G401.6 (cell line): ENCODE results near the gene VWA2.

ENCODE experiments used
- FAIRE-seq: peaks from 2 replicates; lab custom pipeline; 2012; peaks lifted over from hg19 to GRCh38; lab: Jason Lieb, UNC

Gene VWA2, protein sequence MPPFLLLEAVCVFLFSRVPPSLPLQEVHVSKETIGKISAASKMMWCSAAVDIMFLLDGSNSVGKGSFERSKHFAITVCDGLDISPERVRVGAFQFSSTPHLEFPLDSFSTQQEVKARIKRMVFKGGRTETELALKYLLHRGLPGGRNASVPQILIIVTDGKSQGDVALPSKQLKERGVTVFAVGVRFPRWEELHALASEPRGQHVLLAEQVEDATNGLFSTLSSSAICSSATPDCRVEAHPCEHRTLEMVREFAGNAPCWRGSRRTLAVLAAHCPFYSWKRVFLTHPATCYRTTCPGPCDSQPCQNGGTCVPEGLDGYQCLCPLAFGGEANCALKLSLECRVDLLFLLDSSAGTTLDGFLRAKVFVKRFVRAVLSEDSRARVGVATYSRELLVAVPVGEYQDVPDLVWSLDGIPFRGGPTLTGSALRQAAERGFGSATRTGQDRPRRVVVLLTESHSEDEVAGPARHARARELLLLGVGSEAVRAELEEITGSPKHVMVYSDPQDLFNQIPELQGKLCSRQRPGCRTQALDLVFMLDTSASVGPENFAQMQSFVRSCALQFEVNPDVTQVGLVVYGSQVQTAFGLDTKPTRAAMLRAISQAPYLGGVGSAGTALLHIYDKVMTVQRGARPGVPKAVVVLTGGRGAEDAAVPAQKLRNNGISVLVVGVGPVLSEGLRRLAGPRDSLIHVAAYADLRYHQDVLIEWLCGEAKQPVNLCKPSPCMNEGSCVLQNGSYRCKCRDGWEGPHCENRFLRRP

DNA sequence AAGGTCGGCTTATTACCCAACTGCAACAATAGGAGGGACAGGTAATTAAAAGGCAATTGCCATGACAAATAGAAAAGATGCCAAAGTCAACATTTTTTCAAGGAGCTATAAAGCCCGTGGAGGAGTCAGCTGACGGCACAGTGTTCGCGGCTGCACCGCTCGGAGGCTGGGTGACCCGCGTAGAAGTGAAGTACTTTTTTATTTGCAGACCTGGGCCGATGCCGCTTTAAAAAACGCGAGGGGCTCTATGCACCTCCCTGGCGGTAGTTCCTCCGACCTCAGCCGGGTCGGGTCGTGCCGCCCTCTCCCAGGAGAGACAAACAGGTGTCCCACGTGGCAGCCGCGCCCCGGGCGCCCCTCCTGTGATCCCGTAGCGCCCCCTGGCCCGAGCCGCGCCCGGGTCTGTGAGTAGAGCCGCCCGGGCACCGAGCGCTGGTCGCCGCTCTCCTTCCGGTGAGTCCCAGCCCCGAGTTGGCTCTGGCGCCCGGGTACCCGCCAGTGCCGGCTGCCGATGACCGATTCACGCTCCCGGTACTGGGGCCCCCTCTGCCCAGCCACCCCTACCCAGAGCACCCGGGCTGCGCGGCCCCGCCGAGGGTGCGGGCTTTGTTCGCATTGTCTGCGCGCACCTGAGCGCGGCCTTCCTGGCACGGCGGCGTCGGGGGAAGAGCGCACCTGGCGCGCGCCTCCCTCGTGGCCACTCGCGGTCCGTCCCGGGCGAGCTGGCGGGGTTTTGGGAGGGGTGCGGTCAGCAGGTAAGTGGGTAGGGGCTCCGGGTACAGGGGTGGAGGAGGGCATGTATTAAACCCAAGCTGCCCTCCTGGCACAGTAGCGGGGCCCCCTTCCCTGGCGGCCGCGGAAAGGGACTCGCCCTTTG is at the start of gene VWA2:
TSS of gene VWA2 (plus strand) at position 138 of the 877 bp plus-strand sequence. CDS start 9,460 bp downstream, outside the sequence.
- FAIRE-seq: no peak

DNA sequence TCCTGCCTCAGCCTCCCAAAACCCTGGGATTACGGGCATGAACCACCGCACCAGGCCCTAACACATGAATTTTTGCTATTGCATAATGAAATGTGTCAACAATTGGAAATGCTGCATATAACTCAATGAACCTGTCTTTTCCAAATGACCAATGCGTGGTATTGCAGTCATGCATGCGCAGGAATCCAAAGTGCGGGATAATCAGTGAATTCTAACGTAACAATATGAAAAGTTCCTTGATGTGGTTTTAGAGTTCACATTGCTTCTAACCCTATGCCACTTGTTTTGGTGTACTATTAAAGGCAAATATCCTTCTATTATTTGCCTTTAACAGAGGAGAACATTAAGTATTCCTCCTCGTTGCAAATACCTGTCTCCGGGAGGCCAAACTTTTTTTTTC is 49.4 kb upstream of the VWA2 start:
- FAIRE-seq: no peak

DNA sequence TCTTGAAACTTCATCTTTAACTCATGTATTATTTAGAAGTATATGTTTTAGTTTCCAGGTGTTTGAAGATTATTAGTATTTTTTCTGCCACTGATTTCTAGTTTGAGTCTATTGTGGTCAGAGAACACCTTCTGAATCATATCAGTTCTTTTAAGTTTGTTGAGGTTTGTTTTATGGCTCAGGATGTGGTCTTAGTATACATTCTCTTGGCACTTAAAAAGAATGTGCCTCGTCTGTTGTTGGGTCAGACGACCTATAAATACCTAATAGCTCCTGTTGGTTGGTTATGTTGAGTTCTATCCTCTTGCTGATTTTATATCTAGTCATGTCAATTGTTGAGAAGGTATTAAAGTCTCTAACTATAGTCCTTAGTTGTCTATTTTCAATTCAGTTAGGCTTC is 44.0 kb upstream of the VWA2 start:
- no peak for FAIRE-seq

DNA sequence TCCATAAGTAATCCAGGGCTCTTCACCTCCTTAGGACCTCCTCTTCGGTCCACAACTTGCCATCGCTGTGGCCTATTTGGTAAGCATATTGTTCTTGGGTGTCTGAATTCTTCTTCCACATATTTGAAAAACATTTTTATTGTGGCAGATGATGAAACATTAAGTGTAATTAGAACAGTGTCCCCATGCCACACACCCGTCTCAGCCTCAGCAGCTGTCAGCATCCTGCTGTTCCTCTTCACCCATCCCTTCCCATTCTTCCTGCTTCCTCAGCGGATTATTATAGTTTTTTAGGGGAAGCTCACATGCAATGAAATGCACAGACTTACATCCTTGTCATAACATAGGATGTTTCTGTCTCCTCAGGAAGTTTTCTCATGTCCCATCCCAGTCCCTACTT is 39.8 kb upstream of the VWA2 start:
- no peak for FAIRE-seq

DNA sequence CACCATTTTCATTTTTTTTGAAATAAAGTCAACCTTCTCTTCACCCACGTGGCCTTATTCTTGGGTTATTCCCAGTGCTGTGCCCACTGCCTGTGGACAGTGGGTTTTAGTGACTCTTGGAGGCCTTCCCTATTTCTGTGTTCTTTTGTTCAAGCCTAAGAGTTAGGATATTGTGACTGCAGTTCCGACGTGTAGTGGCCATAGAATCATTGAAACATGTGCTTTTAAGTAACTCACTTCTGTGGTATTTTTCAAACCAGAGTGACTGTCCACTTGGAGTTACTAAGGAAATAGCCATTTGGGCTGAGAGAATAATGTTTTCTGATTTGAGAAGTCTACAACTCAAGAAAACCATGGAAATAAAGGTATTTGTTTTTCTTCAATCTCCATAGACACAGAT is 36.2 kb upstream of the VWA2 start:
- no peak for FAIRE-seq

DNA sequence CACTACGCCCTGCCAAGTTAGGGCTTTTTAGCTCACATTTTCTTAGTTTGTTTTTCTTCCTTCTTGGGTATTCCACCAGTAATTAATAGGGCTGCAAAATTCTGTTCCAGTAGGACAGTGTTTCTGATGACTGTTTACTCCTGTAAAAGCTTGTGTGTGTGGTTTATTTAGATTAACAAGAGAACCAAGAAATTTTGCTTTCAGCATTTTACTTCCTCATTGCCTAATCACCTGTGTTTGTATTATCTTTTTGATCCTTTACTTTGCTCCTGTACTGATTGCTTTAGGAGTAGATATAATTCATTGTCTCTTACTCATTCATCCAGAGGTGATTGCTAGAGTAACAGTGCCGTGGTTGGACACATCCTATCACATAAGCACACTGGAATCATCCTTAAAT is 32.2 kb upstream of the VWA2 start:
- FAIRE-seq: no peak

DNA sequence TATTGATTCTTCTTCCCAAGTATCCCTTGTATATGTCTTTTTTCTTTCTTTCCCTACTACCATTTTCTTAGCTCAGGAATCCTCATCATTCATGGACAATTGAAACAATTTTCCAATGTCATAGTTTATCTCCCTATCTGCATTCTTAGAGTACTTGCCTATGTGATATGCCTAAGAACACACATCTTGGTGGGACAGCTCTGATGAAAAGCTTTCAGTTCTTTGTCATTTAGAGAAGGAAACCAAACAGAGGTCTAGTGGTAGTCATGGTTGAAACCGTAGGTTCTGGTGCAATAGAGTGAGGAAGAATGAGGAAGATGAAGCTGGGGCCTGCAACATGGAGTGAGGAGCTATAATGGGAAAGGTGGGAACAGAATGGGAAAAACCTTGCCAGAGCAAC is 31.7 kb upstream of the VWA2 start:
- FAIRE-seq: no peak

DNA sequence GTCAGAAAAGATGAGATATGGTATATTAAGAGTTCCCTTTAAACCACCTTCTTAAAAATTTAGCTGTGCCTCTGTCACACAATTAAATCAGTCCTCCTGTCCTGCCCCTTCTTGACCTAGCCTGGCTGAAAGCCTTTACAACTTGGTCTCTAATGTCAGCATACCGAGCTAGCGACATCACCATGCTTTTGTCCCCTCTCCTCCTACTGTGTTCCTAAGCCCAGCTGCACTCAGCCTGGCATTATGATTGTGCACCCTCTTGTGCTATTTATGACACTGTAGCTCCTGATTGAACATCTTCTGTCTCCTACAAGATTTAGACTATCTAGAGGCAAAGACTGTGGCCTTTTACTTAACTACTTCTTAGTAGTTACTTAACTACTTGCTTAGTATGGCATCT is 30.7 kb upstream of the VWA2 start:
- FAIRE-seq: no peak

DNA sequence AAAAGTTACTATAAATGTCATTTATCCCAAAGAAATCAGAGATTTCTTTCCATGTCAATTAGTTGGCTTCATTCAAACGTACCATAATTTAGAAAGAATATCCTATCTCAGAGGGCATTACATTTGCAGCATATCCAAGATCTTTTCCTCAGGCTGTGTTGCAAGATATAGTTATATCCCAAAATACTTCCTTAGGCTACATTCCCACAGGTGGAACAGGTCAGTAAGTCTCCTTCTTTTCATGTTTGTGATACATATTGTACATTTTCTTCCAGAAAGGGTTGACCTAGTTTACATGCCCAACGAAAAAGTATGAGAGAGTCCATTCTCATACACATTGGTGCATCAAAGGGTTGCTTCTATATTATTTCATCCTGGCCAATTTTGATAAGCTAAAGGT is 26.9 kb upstream of the VWA2 start:
- FAIRE-seq: no peak

DNA sequence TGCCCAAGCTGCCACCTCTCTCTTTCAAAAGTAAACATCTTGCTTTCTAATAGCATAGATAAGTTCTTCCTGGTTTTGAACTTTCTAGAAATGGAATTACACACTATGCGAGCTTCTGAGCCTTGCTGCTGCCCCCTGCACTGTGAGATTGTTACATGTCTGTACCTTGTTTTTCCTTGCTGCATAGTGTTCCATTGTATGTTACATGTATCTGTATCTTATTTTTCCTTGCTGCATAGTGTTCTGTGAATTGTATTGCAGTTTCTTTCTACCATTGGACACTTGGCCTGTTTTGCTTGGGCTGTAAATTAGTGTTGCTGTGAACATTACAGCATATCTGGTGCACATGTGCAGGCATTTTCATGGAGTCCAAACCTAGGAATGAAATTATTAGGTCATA is 24.0 kb upstream of the VWA2 start:
- no peak for FAIRE-seq

DNA sequence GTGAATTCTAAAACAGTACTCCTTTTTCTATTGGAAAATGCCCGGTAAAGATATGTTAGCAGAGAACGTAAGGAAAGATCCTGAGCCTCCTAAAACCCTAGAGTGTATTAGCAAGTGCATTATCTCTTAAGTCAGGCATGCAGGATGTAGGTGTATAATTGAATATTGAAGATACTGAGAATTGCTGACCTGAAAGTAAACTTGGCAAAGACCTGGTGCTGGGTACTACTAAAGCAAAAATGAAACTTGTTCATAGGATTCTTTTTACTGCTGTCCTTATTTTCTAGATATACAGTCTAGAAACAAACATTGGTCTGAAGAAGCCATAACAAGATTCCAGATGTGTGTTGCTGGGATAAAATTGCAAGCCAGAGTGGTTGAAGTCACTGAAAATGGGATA is 18.8 kb upstream of the VWA2 start:
- FAIRE-seq: no peak

DNA sequence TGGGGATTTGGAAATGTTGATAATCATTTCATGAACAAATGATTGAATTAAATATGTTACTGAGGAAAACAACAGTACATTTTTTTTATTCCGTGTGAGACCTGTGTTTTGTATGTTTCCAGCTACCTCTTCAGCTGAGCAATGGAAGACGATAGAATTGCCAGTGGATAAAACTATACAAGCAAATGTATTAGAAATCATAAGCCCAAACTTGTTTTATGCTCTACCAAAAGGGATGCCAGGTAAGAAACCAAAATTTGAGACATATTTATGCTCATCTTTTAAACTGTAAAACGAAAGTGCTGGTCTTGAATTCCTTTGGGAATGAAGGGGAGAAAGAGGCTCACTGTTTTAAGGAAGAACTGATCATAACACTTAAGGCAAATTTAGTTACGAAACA is 17.8 kb upstream of the VWA2 start:
- FAIRE-seq: no peak

DNA sequence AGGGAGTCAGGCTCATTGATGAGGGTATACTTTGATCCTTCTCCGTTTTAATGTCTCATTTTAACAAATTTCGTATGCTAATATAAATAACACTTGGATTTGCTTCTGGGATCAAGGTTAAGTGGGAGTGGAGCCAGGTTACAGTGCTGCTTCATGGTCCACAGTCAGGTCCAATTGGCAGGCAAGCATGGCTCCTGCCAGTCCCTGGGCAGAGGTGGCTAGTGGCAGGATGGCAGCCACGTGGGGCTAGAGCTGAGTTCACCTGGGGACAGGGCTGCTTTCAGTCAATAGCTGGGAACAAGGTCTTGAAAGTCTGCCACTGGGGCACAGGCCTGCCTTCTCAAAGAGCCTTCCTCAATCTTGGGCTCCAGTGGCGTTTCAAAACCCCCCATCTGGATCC is 16.0 kb upstream of the VWA2 start:
- no peak for FAIRE-seq

DNA sequence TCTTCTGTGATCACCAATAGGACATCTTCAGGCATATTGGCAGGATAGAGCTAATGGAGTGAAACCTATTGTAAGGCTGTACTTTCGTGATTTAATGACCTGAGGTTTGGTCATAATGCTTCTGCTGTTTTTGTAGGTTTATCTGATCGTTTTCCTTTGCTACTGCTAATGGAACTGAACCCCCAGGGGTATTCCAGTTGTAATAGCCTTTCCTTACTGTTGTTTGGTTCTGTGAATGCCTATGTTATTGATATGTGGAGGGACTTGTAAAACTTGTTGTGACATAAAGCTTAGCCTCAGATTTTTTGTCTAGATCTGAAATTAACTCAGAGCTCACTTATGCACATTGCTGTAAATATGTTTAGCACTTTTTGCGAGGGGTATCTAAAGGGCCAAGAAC is 10.9 kb upstream of the VWA2 start:
- no peak for FAIRE-seq

DNA sequence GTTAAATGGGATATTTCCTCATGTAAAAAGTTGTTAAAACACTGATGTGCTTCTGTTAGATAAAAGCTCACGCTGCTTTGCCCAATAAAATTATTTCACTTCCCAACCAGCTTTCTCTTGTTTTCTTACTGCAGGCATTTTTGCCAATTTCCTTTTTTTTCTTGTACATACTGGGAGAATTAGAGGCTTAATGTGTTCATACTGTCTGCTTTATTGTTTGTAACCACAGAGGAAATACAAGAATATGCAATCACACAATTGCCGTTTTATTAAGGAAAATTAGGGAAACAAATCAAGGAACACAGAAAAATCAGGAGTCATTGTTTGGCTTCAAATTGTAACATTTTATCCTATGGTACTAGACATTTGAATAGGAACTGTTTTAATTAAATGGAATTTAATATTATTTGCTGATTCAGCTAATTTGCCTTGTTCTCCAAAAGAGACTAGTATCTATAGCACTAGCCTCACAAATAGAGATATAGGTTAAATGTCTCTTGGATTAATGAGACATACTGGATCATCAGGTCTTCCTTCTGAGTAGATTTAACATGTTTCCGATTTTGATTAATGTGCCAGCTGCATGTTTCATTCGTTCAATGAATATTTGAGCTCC is 6.4 kb upstream of the VWA2 start:
- FAIRE-seq: no peak

DNA sequence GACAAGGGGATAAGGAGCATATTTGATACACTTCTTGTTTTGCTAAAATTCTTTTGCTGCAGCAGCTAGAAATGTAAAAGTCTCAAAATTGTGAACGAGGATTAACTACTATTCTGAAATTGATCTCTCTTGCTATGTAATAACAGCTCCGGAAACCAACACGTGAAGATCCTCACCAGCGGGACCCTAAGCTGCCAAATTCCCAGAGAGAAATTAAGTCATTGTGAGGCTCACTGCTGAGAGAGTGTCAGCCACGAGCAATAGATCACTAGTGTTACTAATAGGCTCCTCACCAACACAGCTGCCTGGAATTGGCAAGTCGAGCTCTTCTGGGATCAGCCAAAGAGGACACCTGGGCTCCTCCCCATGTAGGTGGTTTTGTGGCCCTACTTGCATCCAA is 5.6 kb upstream of the VWA2 start:
- no peak for FAIRE-seq

DNA sequence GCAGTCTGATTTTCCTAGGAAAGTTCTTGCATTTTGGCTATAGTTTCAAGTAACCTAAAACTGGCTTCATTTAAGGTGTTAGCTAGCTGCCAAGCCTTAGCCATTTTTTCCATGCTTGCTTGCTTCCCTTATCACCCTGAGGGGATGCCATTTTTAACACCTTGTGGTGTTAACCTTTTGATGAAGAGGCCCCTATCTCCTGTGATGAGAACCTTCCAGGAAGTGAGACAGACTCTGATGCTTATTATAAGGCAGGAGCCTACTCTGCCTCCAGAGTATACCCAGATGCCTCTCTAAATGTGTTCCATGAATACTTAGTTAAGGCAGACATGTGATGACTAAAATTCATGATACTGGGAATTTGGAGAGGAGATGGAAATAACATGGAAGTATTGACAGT is 4.9 kb upstream of the VWA2 start:
- no peak for FAIRE-seq

DNA sequence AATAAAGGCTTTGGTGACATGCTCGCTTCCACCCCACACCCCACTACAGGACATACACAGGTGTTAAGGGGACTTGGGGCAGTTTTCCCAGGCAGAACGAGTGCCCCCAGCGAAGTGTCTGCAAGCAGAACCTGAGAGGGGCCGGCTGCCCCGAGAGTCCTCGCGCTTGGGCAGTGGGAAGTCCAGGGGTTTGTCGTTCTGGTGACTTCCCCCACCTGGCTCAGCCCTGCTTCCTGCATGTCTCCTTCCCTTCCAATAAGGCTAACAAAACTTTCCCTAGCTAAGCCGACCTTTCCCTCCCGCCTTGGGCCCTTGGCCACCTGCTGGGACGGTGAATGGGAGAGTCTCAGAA is 916 bp downstream of the VWA2 start:
- FAIRE-seq: no peak

DNA sequence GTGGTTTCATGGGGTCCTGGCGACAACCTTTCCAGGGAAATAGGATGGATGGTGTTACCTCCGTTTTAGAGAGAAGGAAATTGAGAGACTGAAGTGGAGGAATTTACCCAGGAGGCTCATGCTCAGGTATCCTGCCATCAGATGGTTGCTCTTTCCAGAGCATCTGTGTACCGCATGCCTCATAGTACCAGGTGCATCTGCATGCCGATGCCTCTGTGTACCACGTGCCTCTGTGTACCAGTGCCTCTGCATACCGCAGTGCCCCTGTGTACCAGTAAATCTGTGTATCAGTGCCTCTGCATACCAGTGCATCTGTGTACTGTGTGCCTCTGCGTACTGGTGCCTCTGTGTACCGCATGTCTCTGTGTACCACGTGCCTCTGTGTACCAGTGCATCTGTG is 3.2 kb downstream of the VWA2 start:
- no peak for FAIRE-seq

DNA sequence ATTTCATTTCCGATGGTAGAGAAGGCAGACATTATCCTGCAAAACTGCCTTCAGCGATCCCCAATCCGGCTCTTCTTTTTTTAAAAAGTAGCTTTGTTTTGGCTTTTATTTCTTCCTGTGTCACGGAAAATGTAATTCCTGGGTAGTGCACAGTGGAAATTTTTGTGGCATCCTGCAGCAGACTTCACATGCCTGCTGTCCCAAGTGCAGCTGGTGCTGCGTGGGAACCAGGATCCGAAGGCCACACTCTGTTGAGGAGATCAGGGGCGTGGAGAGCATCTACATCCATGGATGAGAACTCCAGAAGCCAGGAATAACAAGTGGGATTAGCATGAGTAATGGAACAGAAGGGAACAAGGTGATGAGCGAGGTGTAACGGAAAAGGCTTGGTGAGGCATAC is 4.6 kb downstream of the VWA2 start:
- no peak for FAIRE-seq

DNA sequence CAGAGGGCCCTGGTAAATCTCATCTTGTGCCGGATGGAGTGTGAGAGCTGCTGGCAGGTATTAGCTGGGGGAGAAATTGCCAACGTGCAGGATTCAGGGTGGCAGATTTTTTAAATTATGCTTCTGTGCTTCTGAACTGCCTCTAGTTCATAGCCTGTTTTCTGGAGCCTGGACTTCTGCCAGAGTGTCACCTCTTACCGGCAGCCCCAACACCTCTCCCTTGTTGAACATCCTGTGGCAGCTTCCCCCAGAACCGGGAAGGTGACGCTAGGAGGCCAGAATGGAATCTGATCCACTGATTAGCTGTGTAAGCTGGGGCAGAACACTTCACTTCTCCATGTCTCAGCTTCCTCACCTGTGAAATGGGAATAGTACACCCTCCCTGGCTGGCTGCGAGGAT is 5.1 kb downstream of the VWA2 start:
- no peak for FAIRE-seq

DNA sequence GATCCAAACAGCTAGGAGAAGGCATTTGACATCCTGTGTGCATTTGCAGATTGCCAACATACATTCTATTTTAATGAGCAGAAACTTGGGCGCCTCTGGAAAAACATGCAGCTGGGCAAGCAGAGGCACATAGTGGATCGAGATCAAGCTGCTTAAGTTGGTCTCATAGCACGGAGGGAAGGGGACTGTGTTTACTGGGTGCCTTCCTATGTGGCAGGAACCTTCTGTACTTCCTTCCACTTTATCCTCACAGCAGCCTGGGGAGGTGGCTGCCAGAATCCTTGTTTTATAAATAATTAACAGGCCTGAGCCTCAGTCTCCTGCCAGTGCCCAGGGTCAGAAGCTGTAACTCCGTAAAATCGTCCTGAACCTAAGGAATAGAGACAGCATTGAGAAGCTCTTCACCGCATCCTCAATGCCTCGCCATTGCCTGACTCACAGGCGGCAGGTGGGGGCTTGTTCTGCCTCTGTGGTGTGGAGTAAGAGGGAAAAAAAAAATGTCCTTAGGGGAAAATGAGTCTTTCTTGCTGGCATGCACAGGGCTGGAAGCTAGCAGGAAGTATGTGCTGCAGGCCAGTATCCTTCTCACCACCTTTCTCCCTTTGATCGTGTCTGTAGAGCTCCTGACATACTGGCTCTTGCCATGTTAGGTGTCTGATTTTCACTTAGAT is 6.2 kb downstream of the VWA2 start:
- no peak for FAIRE-seq
